Activated gamma-delta T cell treated with Interleukin-2 at 50 U/mL for 16 hours (primary cell): Measurements from ENCODE around the gene HOXD1.

Experiments used
- DNase-seq: peaks from one replicate; pipeline ENCODE4 v3.0.0-alpha.2; 2020

The HOXD1 gene

GRCh38 chr2:176167398-176167797 lies 21.1 kb upstream of the HOXD1 start:
- no peak for DNase-seq

GRCh38 chr2:176169181-176169580 lies 19.3 kb upstream of the HOXD1 start:
- DNase-seq = no peak

GRCh38 chr2:176169711-176170110 lies 18.8 kb upstream of the HOXD1 start:
- DNase-seq = no peak

- no peak for DNase-seq
Measured at GRCh38 chr2:176170602-176171305, 17.7 kb upstream of the HOXD1 start.

GRCh38 chr2:176171351-176172006 lies 17.0 kb upstream of the HOXD1 start:
- no peak for DNase-seq

GRCh38 chr2:176172007-176172894 lies 16.2 kb upstream of the HOXD1 start:
- no peak for DNase-seq

GRCh38 chr2:176172895-176173566 lies 15.4 kb upstream of the HOXD1 start:
- no peak for DNase-seq

- DNase-seq = no peak
Measured at GRCh38 chr2:176173567-176174381, 14.7 kb upstream of the HOXD1 start.

- DNase-seq = no peak
Measured at GRCh38 chr2:176174382-176174823, 14.1 kb upstream of the HOXD1 start.

- no peak for DNase-seq
Measured at GRCh38 chr2:176174824-176175708, 13.4 kb upstream of the HOXD1 start.

GRCh38 chr2:176175709-176176607 lies 12.5 kb upstream of the HOXD1 start:
- no peak for DNase-seq

- DNase-seq = no peak
Measured at GRCh38 chr2:176177580-176178037, 10.9 kb upstream of the HOXD1 start.

- DNase-seq = no peak
Measured at GRCh38 chr2:176178038-176178756, 10.3 kb upstream of the HOXD1 start.

- DNase-seq = no peak
Measured at GRCh38 chr2:176178757-176179295, 9.6 kb upstream of the HOXD1 start.

GRCh38 chr2:176181551-176181950 lies 6.9 kb upstream of the HOXD1 start:
- no peak for DNase-seq

GRCh38 chr2:176182671-176183070 lies 5.8 kb upstream of the HOXD1 start:
- no peak for DNase-seq

GRCh38 chr2:176184749-176185148 lies 3.7 kb upstream of the HOXD1 start:
- no peak for DNase-seq

GRCh38 chr2:176186024-176186423 lies 2.4 kb upstream of the HOXD1 start:
- DNase-seq = no peak
